Measurements from ENCODE around the gene MPG.
"Not testable (repeated sequence)": the region's sequence is repeated elsewhere in the genome, so short reads cannot be mapped to it uniquely, and the experiment has no call there.

GRCh38 chr16:46510-46909 is 31.5 kb upstream of the MPG start:
- TF ChIP-seq CHD2 (IDR thresholded peaks at IDR 0.05; ENCODE audit: borderline replicate concordance, low read depth, low read length); CTCF (IDR thresholded peaks at IDR 0.05 in 2 of 3, conservative IDR thresholded peaks at IDR 0.05 in 1 of 3; ENCODE audit: control insufficient read depth in 2 of 3, extremely low read depth in 1 of 3, insufficient read depth in 1 of 3, low read depth in 3 of 3, low read length in 3 of 3); POLR2A (IDR thresholded peaks at IDR 0.05; ENCODE audit: low read depth, low read length); REST (IDR thresholded peaks at IDR 0.05; ENCODE audit: low read depth, low read length); DPF2 (IDR thresholded peaks at IDR 0.05); ASH2L (IDR thresholded peaks at IDR 0.05; ENCODE audit: borderline replicate concordance, low read depth); MXI1 (IDR thresholded peaks at IDR 0.05; ENCODE audit: low read depth, low read length): not testable (repeated sequence)

Measured in GM12878 (cell line).